Mesendoderm (in vitro differentiated cells): ENCODE measurements around the gene DUSP7.

Experiments used
- DNase-seq: peaks from one replicate; pipeline ENCODE4 v3.0.0; 2013
- H2AK5ac ChIP-seq: 2 replicates; pipeline ENCODE4 v1.6.1; 2013; ENCODE audit warnings: low read length, inconsistent platforms
- H2BK120ac ChIP-seq: 2 replicates; pipeline ENCODE4 v1.6.1; 2013; ENCODE audit warnings: low read depth, mild to moderate bottlenecking, low read length, moderate library complexity, mixed read lengths
- H2BK15ac ChIP-seq: replicated peaks from 2 replicates; pipeline ENCODE4 v1.6.1; 2013; ENCODE audit warnings: low read depth, mild to moderate bottlenecking, moderate library complexity
- H2BK5ac ChIP-seq: 2 replicates; pipeline ENCODE4 v1.6.1; 2013; ENCODE audit warnings: low read length, inconsistent platforms
- H3K18ac ChIP-seq: 2 replicates; pipeline ENCODE4 v1.6.1; 2013; ENCODE audit warnings: mild to moderate bottlenecking, low read length, mixed read lengths
- H3K23ac ChIP-seq: one replicate; pipeline ENCODE4 v1.6.1; 2013; ENCODE audit warnings: low read length
- H3K27ac ChIP-seq: 2 replicates; pipeline ENCODE4 v1.5.1; 2013; ENCODE audit warnings: low read depth, mild to moderate bottlenecking, inconsistent platforms, low read length, moderate library complexity
- H3K27me3 ChIP-seq: 2 replicates; pipeline ENCODE4 v1.6.1; 2013; ENCODE audit warnings: low read length, control low read depth, mild to moderate bottlenecking, inconsistent platforms; ENCODE audit not compliant: insufficient read depth, poor library complexity
- H3K36me3 ChIP-seq: 2 replicates; pipeline ENCODE4 v1.6.1; 2013; ENCODE audit warnings: low read length, inconsistent platforms; ENCODE audit not compliant: control insufficient read depth, insufficient read depth
- H3K4ac ChIP-seq: one replicate; pipeline ENCODE4 v1.6.1; 2013; ENCODE audit warnings: low read depth, mild to moderate bottlenecking, low read length, moderate library complexity
- H3K4me1 ChIP-seq: 2 replicates; pipeline ENCODE4 v1.6.1; 2013; ENCODE audit warnings: low read depth, low read length, inconsistent platforms; ENCODE audit not compliant: control insufficient read depth
- H3K4me2 ChIP-seq: 2 replicates; pipeline ENCODE4 v1.6.1; 2013; ENCODE audit warnings: low read length
- H3K4me3 ChIP-seq: 2 replicates; pipeline ENCODE4 v1.5.1; 2013; ENCODE audit warnings: mild to moderate bottlenecking, low read length
- H3K56ac ChIP-seq: one replicate; pipeline ENCODE4 v1.6.1; 2013; ENCODE audit warnings: low read length
- H3K79me1 ChIP-seq: 2 replicates; pipeline ENCODE4 v1.6.1; 2013; ENCODE audit warnings: low read length, inconsistent platforms
- H3K79me2 ChIP-seq: 2 replicates; pipeline ENCODE4 v1.6.1; 2013; ENCODE audit warnings: mild to moderate bottlenecking, low read length; ENCODE audit not compliant: control insufficient read depth, insufficient read depth
- H3K9ac ChIP-seq: 2 replicates; pipeline ENCODE4 v1.6.1; 2013; ENCODE audit warnings: low read length, inconsistent platforms
- H4K5ac ChIP-seq: one replicate; pipeline ENCODE4 v1.6.1; 2013; ENCODE audit warnings: low read length
- H4K8ac ChIP-seq: one replicate; pipeline ENCODE4 v1.6.1; 2013; ENCODE audit warnings: low read depth, mild to moderate bottlenecking, control low read depth, low read length, moderate library complexity
- WGBS: extraction: QIAGEN DNeasy Blood & Tissue Kit; methylation state at CpG from one replicate; pipeline ENCODE4 v1.1.7; 2013; ENCODE audit warnings: low lambda C conversion rate, missing lambda C conversion rate; ENCODE audit not compliant: insufficient coverage; ENCODE audit errors: extremely low coverage; 5-methylcytosine and 5-hydroxymethylcytosine counted together

The DUSP7 gene

DNA sequence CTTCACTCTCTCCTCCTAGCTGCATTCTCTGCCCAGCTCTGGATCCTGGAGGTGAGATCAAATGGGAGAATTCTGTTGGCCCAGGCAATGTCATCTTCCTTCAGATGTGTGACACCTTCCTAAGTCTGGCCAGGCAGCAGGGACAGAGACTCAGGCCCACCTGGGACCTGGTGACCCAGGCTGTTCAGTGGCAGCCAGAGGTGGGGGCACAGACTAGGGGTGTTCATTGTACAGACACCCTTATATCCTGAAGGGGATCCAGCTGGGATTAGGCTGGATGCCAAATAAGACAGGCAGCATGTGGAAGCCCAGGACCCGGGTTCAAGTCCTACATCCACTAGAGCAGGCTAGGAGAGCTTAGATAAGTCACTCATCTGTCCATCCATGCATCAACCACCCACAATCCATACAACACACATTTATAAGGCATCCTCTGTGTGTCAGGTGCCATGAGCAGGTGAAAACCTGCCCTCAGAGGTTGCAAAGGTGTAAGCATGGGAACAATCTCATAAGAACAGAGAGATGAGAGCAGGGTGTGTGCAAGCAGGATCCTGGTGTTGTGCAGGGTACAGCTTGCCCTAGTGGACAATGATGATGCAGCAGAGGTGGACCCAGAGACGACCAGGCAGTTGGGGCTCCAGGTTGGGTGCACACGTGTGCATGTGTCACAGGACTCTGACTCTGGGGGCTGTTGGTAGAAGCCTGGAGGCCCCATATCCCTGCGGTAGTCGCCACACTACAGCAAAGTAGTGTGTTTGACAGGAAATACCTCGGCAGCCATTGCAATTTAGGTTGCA lies 42.4 kb downstream of the DUSP7 start:
- Histone ChIP-seq H3K4me1 (no peaks in the 10 kb centered on the region), H4K5ac (no peak overlapping the region), H3K56ac (no peak overlapping the region), H2BK120ac (no peak overlapping the region), H3K79me1 (no peaks in the 10 kb centered on the region), H3K4ac (no peak overlapping the region), H3K79me2 (no peaks in the 10 kb centered on the region), H2AK5ac (no peak overlapping the region), H3K9ac (no peak overlapping the region), H4K8ac (no peak overlapping the region), H3K27ac (no peak overlapping the region), H3K4me2 (no peak overlapping the region), H3K4me3 (no peak overlapping the region), H3K36me3 (no peaks in the 10 kb centered on the region), H3K27me3 (no peaks in the 10 kb centered on the region), H2BK15ac (no peak overlapping the region), H3K18ac (no peak overlapping the region), H3K23ac (no peak overlapping the region), H2BK5ac (no peak overlapping the region)
- no peak for DNase-seq
- no CpG with 5 or more reads among the region's 6 CpGs for WGBS

DNA sequence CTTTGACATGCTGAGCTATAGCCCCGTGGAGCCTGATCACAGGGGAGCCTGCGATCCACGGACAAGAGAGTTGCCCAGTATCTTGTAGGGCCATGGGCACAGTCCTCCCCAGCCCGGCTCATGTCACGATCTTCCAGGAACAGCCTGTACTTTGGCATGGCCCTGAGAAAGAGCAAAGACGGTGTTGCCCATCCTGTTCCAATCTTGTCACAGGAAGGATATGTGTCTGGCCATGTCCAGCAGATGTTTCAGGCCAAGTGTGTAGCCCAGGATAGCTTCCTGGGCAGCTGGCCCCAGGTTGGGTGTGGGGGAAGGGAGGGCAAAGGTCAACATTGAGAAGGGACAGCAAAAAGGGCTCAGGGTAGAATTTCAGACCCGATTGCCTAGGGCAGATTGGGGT lies 43.7 kb downstream of the DUSP7 start:
- Histone ChIP-seq H2BK15ac (no peak overlapping the region), H2BK5ac (no peak overlapping the region), H3K4ac (no peak overlapping the region), H3K4me3 (no peak overlapping the region), H3K27ac (no peak overlapping the region), H3K56ac (no peak overlapping the region), H3K27me3 (no peaks in the 10 kb centered on the region), H3K4me1 (no peaks in the 10 kb centered on the region), H2AK5ac (no peak overlapping the region), H3K79me1 (no peaks in the 10 kb centered on the region), H4K5ac (no peak overlapping the region), H3K18ac (no peak overlapping the region), H3K36me3 (no peaks in the 10 kb centered on the region), H2BK120ac (no peak overlapping the region), H3K23ac (no peak overlapping the region), H3K4me2 (no peak overlapping the region), H4K8ac (no peak overlapping the region), H3K79me2 (no peaks in the 10 kb centered on the region), H3K9ac (no peak overlapping the region)
- no peak for DNase-seq
- WGBS: no CpG with 5 or more reads among the region's 7 CpGs

DNA sequence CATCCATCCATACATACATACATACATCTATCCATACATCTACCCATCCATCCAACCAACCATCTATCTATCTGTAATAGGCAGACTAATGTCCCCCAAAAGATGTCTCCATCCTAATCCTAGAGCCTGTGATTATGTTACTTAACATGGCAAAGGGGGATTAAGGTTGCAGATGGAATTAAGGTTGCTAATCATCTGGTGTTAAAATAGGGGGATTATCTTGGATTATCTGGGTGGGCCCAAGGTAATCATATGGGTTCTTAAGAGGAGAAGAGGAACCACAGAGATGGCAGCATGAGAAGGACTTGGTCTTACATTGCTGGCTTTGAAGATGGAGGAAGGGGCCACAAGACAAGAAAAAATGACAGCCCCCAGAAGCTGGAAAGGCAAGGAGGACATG lies 45.9 kb downstream of the DUSP7 start:
- DNase-seq: no peak
- Histone ChIP-seq H3K18ac (no peak overlapping the region), H2BK120ac (no peak overlapping the region), H3K27me3 (no peaks in the 10 kb centered on the region), H3K4me3 (no peak overlapping the region), H3K9ac (no peak overlapping the region), H3K56ac (no peak overlapping the region), H2BK15ac (no peak overlapping the region), H4K8ac (no peak overlapping the region), H2BK5ac (no peak overlapping the region), H4K5ac (no peak overlapping the region), H3K4me2 (no peak overlapping the region), H3K4ac (no peak overlapping the region), H3K36me3 (no peaks in the 10 kb centered on the region), H3K79me1 (no peaks in the 10 kb centered on the region), H3K27ac (no peak overlapping the region), H2AK5ac (no peak overlapping the region), H3K4me1 (peaks cover 5% of the 10 kb centered on the region), H3K23ac (no peak overlapping the region), H3K79me2 (no peaks in the 10 kb centered on the region)

DNA sequence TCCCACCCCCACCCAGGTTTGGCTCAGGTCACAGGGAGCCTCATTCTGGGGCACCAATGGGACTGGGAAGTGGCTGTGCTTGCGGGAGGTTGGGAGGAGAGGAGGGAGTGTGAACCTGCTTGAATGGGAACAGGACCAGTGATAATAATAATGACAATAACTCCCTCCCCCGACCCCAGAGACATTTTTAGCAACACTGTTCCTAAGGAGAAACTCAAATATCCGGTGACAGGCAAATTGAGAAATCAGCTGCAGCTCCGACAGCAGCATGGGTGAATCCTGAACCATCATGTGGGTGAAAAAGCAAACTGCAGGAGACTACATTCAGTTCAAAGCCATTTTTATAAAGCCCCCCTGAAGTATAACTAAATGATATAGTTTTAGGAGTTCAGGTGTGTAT lies 49.1 kb downstream of the DUSP7 start:
- no peak overlapping the region for H3K9ac ChIP-seq
- H4K8ac ChIP-seq: no peak overlapping the region
- peaks cover 5% of the 10 kb centered on the region for H3K4me1 ChIP-seq
- no peak overlapping the region for H2AK5ac ChIP-seq
- H3K79me1 ChIP-seq: no peaks in the 10 kb centered on the region
- H3K18ac ChIP-seq: no peak overlapping the region
- H3K36me3 ChIP-seq: no peaks in the 10 kb centered on the region
- no peak overlapping the region for H3K4me2 ChIP-seq
- no peak overlapping the region for H3K23ac ChIP-seq
- no peak overlapping the region for H3K4ac ChIP-seq
- WGBS: no CpG with 5 or more reads among the region's 4 CpGs
- H3K27me3 ChIP-seq: no peaks in the 10 kb centered on the region
- no peak for DNase-seq
- H2BK120ac ChIP-seq: no peak overlapping the region
- H3K4me3 ChIP-seq: no peak overlapping the region
- no peak overlapping the region for H2BK5ac ChIP-seq
- H4K5ac ChIP-seq: no peak overlapping the region
- no peak overlapping the region for H2BK15ac ChIP-seq
- H3K27ac ChIP-seq: no peak overlapping the region
- no peaks in the 10 kb centered on the region for H3K79me2 ChIP-seq
- no peak overlapping the region for H3K56ac ChIP-seq

DNA sequence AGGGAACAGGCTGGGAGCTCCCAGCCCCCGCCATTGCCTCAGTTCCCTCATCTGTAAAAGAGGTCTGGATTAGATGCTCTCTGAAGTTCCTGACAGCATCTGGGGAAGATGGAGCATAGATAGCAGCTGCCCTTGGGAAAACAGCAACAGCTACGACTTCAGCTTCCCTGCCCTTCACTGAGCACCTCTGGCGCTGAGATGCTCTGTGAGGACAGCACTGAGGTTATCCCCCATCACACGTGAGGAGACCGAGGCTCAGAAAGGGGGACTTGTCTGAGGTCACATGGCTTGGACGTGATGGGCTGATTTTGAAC lies 49.6 kb downstream of the DUSP7 start:
- no peak overlapping the region for H3K4me2 ChIP-seq
- H4K5ac ChIP-seq: no peak overlapping the region
- no peak overlapping the region for H2BK5ac ChIP-seq
- no peak overlapping the region for H2AK5ac ChIP-seq
- H3K79me2 ChIP-seq: no peaks in the 10 kb centered on the region
- WGBS: no CpG with 5 or more reads among the region's 6 CpGs
- DNase-seq: no peak
- H2BK120ac ChIP-seq: no peak overlapping the region
- H3K23ac ChIP-seq: no peak overlapping the region
- H3K18ac ChIP-seq: no peak overlapping the region
- peaks cover 5% of the 10 kb centered on the region for H3K4me1 ChIP-seq
- no peak overlapping the region for H2BK15ac ChIP-seq
- H3K56ac ChIP-seq: no peak overlapping the region
- H4K8ac ChIP-seq: no peak overlapping the region
- H3K27ac ChIP-seq: no peak overlapping the region
- no peaks in the 10 kb centered on the region for H3K36me3 ChIP-seq
- H3K27me3 ChIP-seq: no peaks in the 10 kb centered on the region
- no peak overlapping the region for H3K4me3 ChIP-seq
- no peak overlapping the region for H3K9ac ChIP-seq
- H3K79me1 ChIP-seq: no peaks in the 10 kb centered on the region
- H3K4ac ChIP-seq: no peak overlapping the region
